Endothelial cell of umbilical vein (primary cell): ENCODE data around the gene TRAF7. TPM values are rescaled to one million over a fixed set of nuclear protein-coding genes. Genes with fewer than 3 reads are reported as not detected.

Source experiments
- BruUV-seq: library from RNA; stranded (reverse); fragments of 400-500 nt; replicated peaks from 2 replicates; lab custom pipeline; 2021; lab: Mats Ljungman, UMichigan
- CTCF ChIA-PET: fragments of 300-600, 350-600 bp; sonication (Branson Sonifier 250); formaldehyde crosslinking; loops from one replicate; lab custom pipeline; 2021; ENCODE audit warnings: antibody characterized with exemption, inconsistent platforms; lab: Charles Lee
- POLR2A ChIA-PET: fragments of 300-600, 350-600 bp; sonication (Branson Sonifier 250); formaldehyde crosslinking; loops from one replicate; lab custom pipeline; 2021; ENCODE audit warnings: antibody characterized with exemption, inconsistent platforms; lab: Charles Lee
- DNase-seq: peaks from one replicate; pipeline ENCODE4 v3.0.0-alpha.2; 2011; ENCODE audit warnings: low read depth, low spot score
- FAIRE-seq: peaks from 2 replicates; lab custom pipeline; 2011; peaks lifted over from hg19 to GRCh38; lab: Jason Lieb, UNC
- H2AFZ ChIP-seq: 2 replicates; pipeline ENCODE4 v1.6.0; 2012; ENCODE audit warnings: low read depth, low read length, control low read depth, inconsistent platforms
- H3K27ac ChIP-seq: 2 replicates; pipeline ENCODE4 v1.5.1; 2011; ENCODE audit warnings: low read depth, mild to moderate bottlenecking, control low read depth, low read length, moderate library complexity; ENCODE audit not compliant: insufficient read depth
- H3K27me3 ChIP-seq, 2 experiments: 2 replicates each; pipeline versions ENCODE4 v1.6.0 to v1.6.1; 2011; ENCODE audit warnings: low read length in 2 of 2, mixed read lengths in 1 of 2; ENCODE audit not compliant: control insufficient read depth in 2 of 2, insufficient read depth in 2 of 2
- H3K36me3 ChIP-seq, 2 experiments: 2 replicates in 1 of 2; 3 replicates in 1 of 2; pipeline ENCODE4 v1.5.1; 2011; ENCODE audit warnings: low read length in 2 of 2, mild to moderate bottlenecking in 1 of 2, moderate library complexity in 1 of 2; ENCODE audit not compliant: control insufficient read depth in 2 of 2, insufficient read depth in 2 of 2; ENCODE audit errors: extremely low read depth in 1 of 2
- H3K4me1 ChIP-seq: 3 replicates; pipeline ENCODE4 v1.5.1; 2011; ENCODE audit warnings: mild to moderate bottlenecking, low read length; ENCODE audit not compliant: control insufficient read depth, insufficient read depth; ENCODE audit errors: extremely low read depth
- H3K4me2 ChIP-seq: 2 replicates; pipeline ENCODE4 v1.6.1; 2011; ENCODE audit warnings: low read length, control low read depth, mixed read lengths; ENCODE audit not compliant: insufficient read depth
- H3K4me3 ChIP-seq, 3 experiments: fragments of 200-600 bp in 1 of 3; sonication (generic), shearing (Covaris generic) in 1 of 3; replicated peaks in 1 of 3; 2 replicates each; pipeline ENCODE4 v1.5.1; 2011 to 2016; ENCODE audit warnings: control low read depth in 3 of 3, low read length in 3 of 3, mild to moderate bottlenecking in 2 of 3, inconsistent platforms in 1 of 3, low read depth in 1 of 3, moderate library complexity in 1 of 3; ENCODE audit not compliant: insufficient read depth in 1 of 3
- H3K79me2 ChIP-seq: 2 replicates; pipeline ENCODE4 v1.6.0; 2012; ENCODE audit warnings: low read length, inconsistent platforms; ENCODE audit not compliant: control insufficient read depth, insufficient read depth
- H3K9ac ChIP-seq: replicated peaks from 2 replicates; pipeline ENCODE3; 2011; ENCODE audit warnings: low read length, control low read depth; ENCODE audit not compliant: insufficient read depth; ENCODE audit errors: extremely low read depth
- H3K9me1 ChIP-seq: replicated peaks from 3 replicates; pipeline ENCODE4 v1.6.0; 2011; ENCODE audit warnings: mild to moderate bottlenecking, low read length; ENCODE audit not compliant: control insufficient read depth, insufficient read depth; ENCODE audit errors: extremely low read depth
- H3K9me3 ChIP-seq: replicated peaks from 2 replicates; pipeline ENCODE4 v1.5.1; 2012; ENCODE audit warnings: low read length, inconsistent platforms; ENCODE audit not compliant: control insufficient read depth, insufficient read depth
- H4K20me1 ChIP-seq: replicated peaks from 2 replicates; pipeline ENCODE3; 2011; ENCODE audit warnings: mild to moderate bottlenecking, low read length; ENCODE audit not compliant: control insufficient read depth, insufficient read depth; ENCODE audit errors: extremely low read depth
- EZH2 ChIP-seq: IDR thresholded peaks from 2 replicates; pipeline ENCODE4 v1.6.1; 2012; ENCODE audit warnings: borderline replicate concordance, low read depth, mild to moderate bottlenecking, moderate library complexity, low read length, inconsistent platforms; ENCODE audit not compliant: severe bottlenecking
- FOS ChIP-seq: IDR thresholded peaks from 2 replicates; pipeline ENCODE4 v1.6.1; 2011; ENCODE audit warnings: mild to moderate bottlenecking, low read length, moderate library complexity, borderline replicate concordance; ENCODE audit not compliant: insufficient read depth
- GATA2 ChIP-seq: IDR thresholded peaks from 2 replicates; pipeline ENCODE4 v1.7.0; 2011; ENCODE audit warnings: low read depth, mild to moderate bottlenecking, moderate library complexity, mixed read lengths, low read length; ENCODE audit not compliant: insufficient read length, insufficient read depth
- JUN ChIP-seq: IDR thresholded peaks from 2 replicates; pipeline ENCODE4 v1.6.1; 2011; ENCODE audit warnings: borderline replicate concordance, low read depth; ENCODE audit not compliant: insufficient read length, insufficient read depth
- MYC ChIP-seq: IDR thresholded peaks from one replicate; pipeline ENCODE4 v1.6.1; 2011; ENCODE audit warnings: mild to moderate bottlenecking, low read depth, low read length
- POLR2A ChIP-seq: IDR thresholded peaks from 2 replicates; pipeline ENCODE4 v1.6.1; 2012; ENCODE audit warnings: low read depth, mild to moderate bottlenecking, control low read depth, low read length
- POLR2AphosphoS5 ChIP-seq: IDR thresholded peaks from 2 replicates; pipeline ENCODE4 v1.6.1; 2012; ENCODE audit warnings: low read depth, mild to moderate bottlenecking, control low read depth, low read length, moderate library complexity; ENCODE audit not compliant: insufficient read depth
- dilution Hi-C: fragments of 300-500 bp; cut with MboI; formaldehyde crosslinking; loops from one replicate; pipeline ENCODE4 v1.15.0; 2019; ENCODE audit warnings: low sequenced_read_pairs; ENCODE audit not compliant: extremely low pct_ligation_motif_present
- intact Hi-C: fragments of 100-400 bp; cut with micrococcal nuclease; formaldehyde crosslinking; loops from one replicate; pipeline ENCODE4 v1.10.0; 2022
- polyA plus RNA-seq, 4 experiments: library from polyadenylated mRNA; depleted of rRNA in 3 of 4; stranded (reverse) in 3 of 4; unstranded in 1 of 4; fragments of >200 nt; gene quantifications; 2 replicates each; pipeline versions ENCODE4 v1.2.1 to v1.2.3, GENCODE V29; 2011 to 2012; ENCODE audit warnings: missing spikeins in 1 of 4
- total RNA-seq: library from RNA; stranded (reverse); gene quantifications from 2 replicates; pipeline ENCODE4 v1.2.3, GENCODE V29; 2021
- TF ChIP-seq, protein P1 (sequence below): IDR thresholded peaks from 2 replicates; pipeline ENCODE4 v1.6.1; 2011; ENCODE audit not compliant: insufficient read depth, insufficient read length
- TF ChIP-seq, protein P2 (sequence below), 2 donors: IDR thresholded peaks; 1 replicate in 1 of 2; 2 replicates in 1 of 2; pipeline ENCODE4 v1.5.1; 2011; ENCODE audit warnings: low read length in 2 of 2, mild to moderate bottlenecking in 2 of 2, moderate library complexity in 2 of 2, control low read depth in 1 of 2, inconsistent platforms in 1 of 2, low read depth in 1 of 2; ENCODE audit not compliant: insufficient read depth in 1 of 2; ENCODE audit errors: extremely low read depth in 1 of 2

TRAF7 gene
- total and polyA plus RNA-seq, 2 donors (not counting 3 experiments of a cell fraction or from before 2014, with no cell fraction given), result 141 to 175 TPM

DNA sequence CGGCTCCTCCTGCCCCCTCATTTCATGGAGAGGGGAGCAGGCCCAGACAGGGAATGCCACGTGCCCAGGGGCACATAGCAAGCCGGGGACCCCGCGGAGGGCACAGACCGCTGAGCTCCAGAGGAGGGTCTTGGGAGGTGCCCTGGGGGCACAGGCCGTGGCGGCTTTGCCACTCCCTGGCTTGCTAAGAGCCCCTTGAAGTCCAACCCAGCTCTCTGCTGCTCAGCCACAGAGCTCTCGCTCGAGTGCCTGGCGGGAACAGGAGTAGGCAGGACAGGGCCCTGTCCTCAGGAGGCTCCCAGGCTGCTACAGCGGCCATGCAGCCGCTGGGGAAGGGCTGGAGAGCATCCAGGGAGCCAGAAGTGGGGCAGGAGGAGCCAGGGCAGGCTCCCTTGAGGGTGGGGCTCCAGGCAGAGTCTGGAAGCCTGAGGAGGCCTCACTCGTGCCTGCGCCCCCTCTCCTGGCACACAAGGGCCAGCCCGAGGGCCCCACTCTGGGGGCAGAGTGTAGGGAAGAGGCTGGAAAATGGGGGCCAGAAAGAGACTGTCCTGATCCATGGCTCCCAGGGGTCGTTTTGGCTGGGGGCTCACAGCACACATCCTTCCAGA, 11.6 kb upstream of the TRAF7 start:
- H3K4me1 ChIP-seq, result peaks cover 7% of the 10 kb centered on the region
- POLR2A ChIA-PET, result interaction anchor here (4.8 kb wide), 1 partner anchor 11 kb away, joined by 24 read pairs; the partner anchor contains the start of gene TRAF7
- H3K4me3 ChIP-seq, result no peak overlapping the region
- no TSS peak for BruUV-seq
- no peaks in the 10 kb centered on the region for H3K79me2 ChIP-seq
- DNase-seq (no peak), FAIRE-seq (no peak)
- H4K20me1 ChIP-seq, result no peaks in the 10 kb centered on the region
- no peaks in the 10 kb centered on the region for H3K9me1 ChIP-seq
- dilution Hi-C loops (no loop called here), intact Hi-C loops (no loop called here)
- CTCF ChIA-PET, result interaction anchor here (1.0 kb wide), 2 partner anchors 127 to 140 kb away, joined by 4 read pairs; no protein-coding TSS in a partner anchor
- no peaks in the 10 kb centered on the region for H3K9me3 ChIP-seq
- no peak for TF ChIP-seq FOS
- no peak for TF ChIP-seq POLR2AphosphoS5
- no peak for TF ChIP-seq JUN
- no peak for TF ChIP-seq MYC
- TF ChIP-seq, protein P1, sequence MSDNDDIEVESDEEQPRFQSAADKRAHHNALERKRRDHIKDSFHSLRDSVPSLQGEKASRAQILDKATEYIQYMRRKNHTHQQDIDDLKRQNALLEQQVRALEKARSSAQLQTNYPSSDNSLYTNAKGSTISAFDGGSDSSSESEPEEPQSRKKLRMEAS, result no peak
- no peak for TF ChIP-seq EZH2
- TF ChIP-seq POLR2A, result no peak
- no peak for TF ChIP-seq GATA2
- TF ChIP-seq, protein P2, sequence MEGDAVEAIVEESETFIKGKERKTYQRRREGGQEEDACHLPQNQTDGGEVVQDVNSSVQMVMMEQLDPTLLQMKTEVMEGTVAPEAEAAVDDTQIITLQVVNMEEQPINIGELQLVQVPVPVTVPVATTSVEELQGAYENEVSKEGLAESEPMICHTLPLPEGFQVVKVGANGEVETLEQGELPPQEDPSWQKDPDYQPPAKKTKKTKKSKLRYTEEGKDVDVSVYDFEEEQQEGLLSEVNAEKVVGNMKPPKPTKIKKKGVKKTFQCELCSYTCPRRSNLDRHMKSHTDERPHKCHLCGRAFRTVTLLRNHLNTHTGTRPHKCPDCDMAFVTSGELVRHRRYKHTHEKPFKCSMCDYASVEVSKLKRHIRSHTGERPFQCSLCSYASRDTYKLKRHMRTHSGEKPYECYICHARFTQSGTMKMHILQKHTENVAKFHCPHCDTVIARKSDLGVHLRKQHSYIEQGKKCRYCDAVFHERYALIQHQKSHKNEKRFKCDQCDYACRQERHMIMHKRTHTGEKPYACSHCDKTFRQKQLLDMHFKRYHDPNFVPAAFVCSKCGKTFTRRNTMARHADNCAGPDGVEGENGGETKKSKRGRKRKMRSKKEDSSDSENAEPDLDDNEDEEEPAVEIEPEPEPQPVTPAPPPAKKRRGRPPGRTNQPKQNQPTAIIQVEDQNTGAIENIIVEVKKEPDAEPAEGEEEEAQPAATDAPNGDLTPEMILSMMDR (IDR thresholded peaks at IDR 0.05; ENCODE audit: extremely low read depth in 1 of 2, insufficient read depth in 1 of 2, low read depth in 1 of 2, low read length in 2 of 2), result no peak
- no peak overlapping the region for H3K27ac ChIP-seq
- no peaks in the 10 kb centered on the region for H3K27me3 ChIP-seq
- no peak overlapping the region for H3K4me2 ChIP-seq
- no peaks in the 10 kb centered on the region for H3K36me3 ChIP-seq
- H3K9ac ChIP-seq, result no peak overlapping the region
- H2AFZ ChIP-seq, result no peak overlapping the region
